ENCODE measurements around the gene LETM1. TPM values are rescaled to one million over a fixed set of nuclear protein-coding genes. Genes with fewer than 3 reads are reported as not detected.

LETM1 gene
- total and polyA plus RNA-seq, 2 of the 8 experiments (the other 6 are each of a cell fraction or from before 2014, with no cell fraction given), result 19.8 to 50.1 TPM

DNA sequence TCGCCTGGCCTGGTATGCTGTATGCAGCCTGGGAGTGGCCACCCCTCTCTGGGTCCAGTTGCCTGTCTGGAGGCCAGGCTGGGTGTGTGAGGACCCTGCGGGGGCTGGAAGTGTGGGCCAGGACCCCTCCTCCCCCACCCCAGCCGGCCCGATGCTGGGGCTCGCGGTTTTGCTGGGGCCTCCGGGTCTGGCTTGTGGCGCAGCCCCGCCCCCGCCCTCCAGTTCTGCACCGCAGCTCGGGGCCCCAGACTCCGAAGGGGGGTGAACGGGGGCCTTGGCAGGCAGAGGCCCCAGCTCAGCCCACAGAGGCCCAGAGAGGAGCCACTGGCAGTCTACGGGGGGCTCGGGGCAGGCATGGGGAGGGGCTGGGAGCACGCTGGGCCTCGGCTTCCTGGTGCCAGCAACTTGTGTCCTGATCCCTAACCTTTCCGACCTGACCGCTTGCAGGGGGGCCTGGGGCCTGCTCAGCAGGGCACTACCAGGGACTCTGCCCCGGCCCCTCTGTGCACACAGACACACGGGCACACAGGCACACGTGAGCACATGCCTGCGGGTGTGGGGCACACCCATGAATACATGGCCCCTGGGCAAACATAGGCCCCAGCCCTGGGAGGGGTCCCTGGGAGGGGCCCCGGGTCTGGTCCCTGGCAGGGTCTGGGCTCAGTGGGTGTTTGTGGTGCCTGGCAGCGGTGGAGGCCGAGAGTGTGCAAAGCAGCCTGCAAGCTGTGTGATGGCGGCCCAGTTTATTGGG, 84.2 kb downstream of the LETM1 start (continued):
- TF ChIP-seq RNF2 (IDR thresholded peaks at IDR 0.05; ENCODE audit: borderline replicate concordance, low read depth, low read length, missing control alignments, poor library complexity, severe bottlenecking) (no peak), ATF3 (IDR thresholded peaks at IDR 0.05; ENCODE audit: insufficient read depth, low read depth, low read length) (no peak), HDAC2 (IDR thresholded peaks at IDR 0.05; ENCODE audit: borderline replicate concordance in 1 of 2, low read depth in 2 of 2, low read length in 2 of 2) (no peak), TAF7 (optimal IDR thresholded peaks at IDR 0.05; ENCODE audit: borderline replicate concordance, low read depth, low read length) (no peak)
